ENCODE data around the gene ENTREP1.

GRCh38 chr9:69371001-69371400 is 46.0 kb downstream of the ENTREP1 start:
- no peak for TF ChIP-seq POLR2AphosphoS5 (IDR thresholded peaks at IDR 0.05; ENCODE audit: low read depth, low read length)
- TF ChIP-seq SIN3A (IDR thresholded peaks at IDR 0.05; ENCODE audit: borderline replicate concordance, insufficient read depth, low read length), result no peak
- no peak for TF ChIP-seq TAF1 (IDR thresholded peaks at IDR 0.05; ENCODE audit: borderline replicate concordance, insufficient read depth, low read length)
- no peak for TF ChIP-seq REST (IDR thresholded peaks at IDR 0.05; ENCODE audit: insufficient read depth in 1 of 2, low read depth in 2 of 2, low read length in 2 of 2)
